GM06990 (cell line): Measurements from ENCODE around the gene SYT2.

ENCODE experiments used
- DNase-seq: peaks from one replicate; pipeline ENCODE4 v3.0.0-alpha.2; 2011; ENCODE audit not compliant: insufficient read length; ENCODE audit errors: extremely low read depth
- H3K27me3 ChIP-seq: replicated peaks from 2 replicates; pipeline ENCODE4 v1.6.0; 2011; ENCODE audit warnings: low read length; ENCODE audit not compliant: control insufficient read depth, insufficient read depth
- H3K36me3 ChIP-seq: 2 replicates; pipeline ENCODE4 v1.5.1; 2011; ENCODE audit warnings: low read length; ENCODE audit not compliant: control insufficient read depth, insufficient read depth
- H3K4me3 ChIP-seq: replicated peaks from 2 replicates; pipeline ENCODE4 v1.5.1; 2011; ENCODE audit warnings: low read depth, mild to moderate bottlenecking, control low read depth, low read length
- CTCF ChIP-seq: IDR thresholded peaks from 2 replicates; pipeline ENCODE4 v1.5.1; 2011; ENCODE audit warnings: low read length, control low read depth, mild to moderate bottlenecking, inconsistent platforms; ENCODE audit not compliant: insufficient read depth, poor library complexity, severe bottlenecking

The SYT2 gene

GRCh38 chr1:202593845-202594244 lies 116.4 kb downstream of the SYT2 start:
- Histone ChIP-seq H3K36me3 (no peaks in the 10 kb centered on the region), H3K27me3 (no peaks in the 10 kb centered on the region; the same call in 1 of the 2 replicates), H3K4me3 (no peak overlapping the region)
- no peak for TF ChIP-seq CTCF
- no peak for DNase-seq

- H3K27me3 ChIP-seq: no peaks in the 10 kb centered on the region; the same call in 1 of the 2 replicates
- H3K4me3 ChIP-seq: no peak overlapping the region
- H3K36me3 ChIP-seq: no peaks in the 10 kb centered on the region
- DNase-seq: no peak
- no peak for TF ChIP-seq CTCF
Observed at GRCh38 chr1:202592146-202592545, 118.1 kb downstream of the SYT2 start.

GRCh38 chr1:202591515-202591914 lies 118.7 kb downstream of the SYT2 start:
- no peak for DNase-seq
- Histone ChIP-seq H3K36me3 (no peaks in the 10 kb centered on the region), H3K27me3 (no peaks in the 10 kb centered on the region; the same call in 1 of the 2 replicates), H3K4me3 (no peak overlapping the region)
- TF ChIP-seq CTCF: no peak

- no peak overlapping the region for H3K4me3 ChIP-seq
- DNase-seq: no peak
- H3K27me3 ChIP-seq: no peaks in the 10 kb centered on the region; the same call in 1 of the 2 replicates
- TF ChIP-seq CTCF: no peak
- H3K36me3 ChIP-seq: no peaks in the 10 kb centered on the region
Observed at GRCh38 chr1:202590975-202591411, 119.3 kb downstream of the SYT2 start.

GRCh38 chr1:202590126-202590525 lies 120.1 kb downstream of the SYT2 start:
- no peak for DNase-seq
- H3K27me3 ChIP-seq: no peaks in the 10 kb centered on the region; the same call in 1 of the 2 replicates
- TF ChIP-seq CTCF: no peak

GRCh38 chr1:202589190-202589930 lies 120.9 kb downstream of the SYT2 start:
- no peak for TF ChIP-seq CTCF
- DNase-seq: no peak
- H3K36me3 ChIP-seq: no peaks in the 10 kb centered on the region
- H3K4me3 ChIP-seq: no peak overlapping the region
- no peaks in the 10 kb centered on the region for H3K27me3 ChIP-seq

More at GRCh38 chr1:202590126-202590525, 120.1 kb downstream of the SYT2 start:
- Histone ChIP-seq H3K4me3 (no peak overlapping the region), H3K36me3 (no peaks in the 10 kb centered on the region)
